Neural progenitor cell (in vitro differentiated cells): ENCODE data around the gene PMVK. TPM values are rescaled to one million over a fixed set of nuclear protein-coding genes. Genes with fewer than 3 reads are reported as not detected.

ENCODE experiments used
- DNase-seq: peaks from one replicate; pipeline ENCODE4 v3.0.0-alpha.2; 2016; ENCODE audit warnings: low spot score
- H2AFZ ChIP-seq: fragments of 200-600 bp; sonication (generic); replicated peaks from 2 replicates; pipeline ENCODE4 v1.6.1; 2016; ENCODE audit warnings: antibody characterized with exemption
- H3F3A ChIP-seq: fragments of 200-600 bp; sonication (generic); 2 replicates; pipeline ENCODE4 v1.6.1; 2016; ENCODE audit warnings: antibody characterized with exemption, low read depth
- H3K27ac ChIP-seq: fragments of 200-600 bp; sonication (generic); 2 replicates; pipeline ENCODE4 v1.5.1; 2016; ENCODE audit warnings: mild to moderate bottlenecking
- H3K27me3 ChIP-seq: fragments of 200-600 bp; sonication (generic); 2 replicates; pipeline ENCODE4 v1.6.1; 2016; ENCODE audit warnings: mild to moderate bottlenecking, moderate library complexity
- H3K36me3 ChIP-seq: fragments of 200-600 bp; sonication (generic); 2 replicates; pipeline ENCODE4 v1.5.1; 2016
- H3K4me1 ChIP-seq: fragments of 200-600 bp; sonication (generic); 2 replicates; pipeline ENCODE4 v1.6.1; 2016; ENCODE audit warnings: mixed run types
- H3K4me2 ChIP-seq: fragments of 200-600 bp; sonication (generic); 2 replicates; pipeline ENCODE4 v1.6.1; 2016
- H3K4me3 ChIP-seq: fragments of 200-600 bp; sonication (generic); 2 replicates; pipeline ENCODE4 v1.5.1; 2016
- H3K79me2 ChIP-seq: fragments of 200-600 bp; sonication (generic); 2 replicates; pipeline ENCODE4 v1.6.1; 2016; ENCODE audit warnings: low read depth
- H3K9ac ChIP-seq: fragments of 200-600 bp; sonication (generic); 2 replicates; pipeline ENCODE4 v1.6.1; 2016
- H3K9me3 ChIP-seq: fragments of 200-600 bp; sonication (generic); 2 replicates; pipeline ENCODE4 v1.5.1; 2016; ENCODE audit warnings: low read depth
- H4K20me1 ChIP-seq: fragments of 200-600 bp; sonication (generic); 2 replicates; pipeline ENCODE4 v1.6.1; 2016; ENCODE audit warnings: low read depth
- H3K27ac Mint-ChIP-seq: 3 replicates; pipeline ENCODE4 v1.8.0; 2021; ENCODE audit warnings: mixed read lengths
- H3K27me3 Mint-ChIP-seq: 2 replicates; pipeline ENCODE4 v1.8.0; 2022; ENCODE audit warnings: low read depth, mild to moderate bottlenecking, inconsistent platforms, moderate library complexity, mixed read lengths; ENCODE audit not compliant: insufficient read depth
- H3K36me3 Mint-ChIP-seq: 3 replicates; pipeline ENCODE4 v1.8.0; 2021; ENCODE audit warnings: mixed read lengths
- H3K4me1 Mint-ChIP-seq: 3 replicates; pipeline ENCODE4 v1.8.0; 2021; ENCODE audit warnings: mixed read lengths
- H3K4me3 Mint-ChIP-seq: 3 replicates; pipeline ENCODE4 v1.8.0; 2021; ENCODE audit warnings: mild to moderate bottlenecking, moderate library complexity, mixed read lengths
- H3K9me3 Mint-ChIP-seq: 3 replicates; pipeline ENCODE4 v1.8.0; 2020; ENCODE audit warnings: mixed read lengths
- CTCF ChIP-seq: fragments of 200-600 bp; sonication (generic); IDR thresholded peaks from 2 replicates; pipeline ENCODE4 v1.5.1; 2017; ENCODE audit warnings: antibody characterized with exemption, mild to moderate bottlenecking
- EZH2 ChIP-seq: fragments of 200-600 bp; sonication (generic); IDR thresholded peaks from 2 replicates; pipeline ENCODE4 v1.6.1; 2017; ENCODE audit warnings: antibody characterized with exemption, mild to moderate bottlenecking, moderate library complexity
- EZH2phosphoT487 ChIP-seq: fragments of 200-600 bp; sonication (generic); IDR thresholded peaks from 2 replicates; pipeline ENCODE4 v1.6.1; 2017; ENCODE audit warnings: antibody characterized with exemption
- total RNA-seq: library from RNA; depleted of rRNA; stranded (reverse); fragments of >200 nt; gene quantifications from 2 replicates; pipeline ENCODE4 v1.2.3, GENCODE V29; 2015; ENCODE audit warnings: low replicate concordance

PMVK gene
- total RNA-seq, 1 donor from 2014 or later, result 4.3 TPM

GRCh38 chr1:154952664-154953063 lies 16.1 kb upstream of the PMVK start:
- Mint-ChIP-seq H3K27ac (peak overlapping the region; percentile 57), H3K27me3 (peaks cover 6% of the 10 kb centered on the region), H3K36me3 (peaks cover 11% of the 10 kb centered on the region), H3K4me3 (peak overlapping the region; percentile 10), H3K4me1 (peaks cover 57% of the 10 kb centered on the region), H3K9me3 (no peaks in the 10 kb centered on the region)
- Histone ChIP-seq H4K20me1 (peaks cover 59% of the 10 kb centered on the region), H2AFZ (no peak overlapping the region), H3K27ac (no peak overlapping the region), H3K4me2 (peak overlapping the region; percentile 85), H3K4me1 (peaks cover 35% of the 10 kb centered on the region), H3K79me2 (peaks cover 31% of the 10 kb centered on the region), H3K4me3 (no peak overlapping the region), H3K36me3 (no peaks in the 10 kb centered on the region), H3K27me3 (no peaks in the 10 kb centered on the region), H3K9ac (no peak overlapping the region), H3K9me3 (no peaks in the 10 kb centered on the region), H3F3A (peaks cover 36% of the 10 kb centered on the region)
- no peak for DNase-seq
- no peak for TF ChIP-seq EZH2phosphoT487
- TF ChIP-seq EZH2, result no peak
- no peak for TF ChIP-seq CTCF

- H3K27me3 Mint-ChIP-seq, result peaks cover 5% of the 10 kb centered on the region
- Histone ChIP-seq H3K27ac (no peak overlapping the region), H3F3A (peaks cover 31% of the 10 kb centered on the region), H3K4me1 (peaks cover 30% of the 10 kb centered on the region), H4K20me1 (peaks cover 59% of the 10 kb centered on the region), H3K9me3 (no peaks in the 10 kb centered on the region), H3K36me3 (no peaks in the 10 kb centered on the region), H3K4me3 (no peak overlapping the region), H3K4me2 (no peak overlapping the region), H3K27me3 (no peaks in the 10 kb centered on the region), H3K9ac (no peak overlapping the region), H3K79me2 (peaks cover 31% of the 10 kb centered on the region), H2AFZ (no peak overlapping the region)
- H3K9me3 Mint-ChIP-seq, result no peaks in the 10 kb centered on the region
- TF ChIP-seq EZH2, result no peak
- TF ChIP-seq EZH2phosphoT487, result no peak
- no peak for TF ChIP-seq CTCF
- H3K4me1 Mint-ChIP-seq, result peaks cover 51% of the 10 kb centered on the region
- peak overlapping the region; percentile 57 for H3K27ac Mint-ChIP-seq
- peak overlapping the region; percentile 53 for H3K4me3 Mint-ChIP-seq
- peaks cover 12% of the 10 kb centered on the region for H3K36me3 Mint-ChIP-seq
- no peak for DNase-seq
Observed at GRCh38 chr1:154951901-154952657, 15.6 kb upstream of the PMVK start.

GRCh38 chr1:154948079-154948478 lies 11.6 kb upstream of the PMVK start:
- Histone ChIP-seq H4K20me1 (peaks cover 42% of the 10 kb centered on the region), H3K36me3 (no peaks in the 10 kb centered on the region), H3K9me3 (no peaks in the 10 kb centered on the region), H3K4me3 (no peak overlapping the region), H3K27ac (no peak overlapping the region), H3K79me2 (peaks cover 9% of the 10 kb centered on the region), H3K4me1 (no peaks in the 10 kb centered on the region), H2AFZ (no peak overlapping the region), H3F3A (peaks cover 11% of the 10 kb centered on the region), H3K9ac (no peak overlapping the region), H3K4me2 (no peak overlapping the region), H3K27me3 (no peaks in the 10 kb centered on the region)
- no peak for DNase-seq
- H3K4me1 Mint-ChIP-seq, result peaks cover 23% of the 10 kb centered on the region
- H3K36me3 Mint-ChIP-seq, result peaks cover 8% of the 10 kb centered on the region
- H3K4me3 Mint-ChIP-seq, result no peak overlapping the region
- TF ChIP-seq EZH2 (no peak), EZH2phosphoT487 (no peak), CTCF (no peak)
- peaks cover 4% of the 10 kb centered on the region for H3K27me3 Mint-ChIP-seq
- no peak overlapping the region for H3K27ac Mint-ChIP-seq
- no peaks in the 10 kb centered on the region for H3K9me3 Mint-ChIP-seq
